Activated CD8-positive, alpha-beta memory T cell treated with anti-CD3 and anti-CD28 coated beads, Interleukin-2, amount 10 ng/mL, durations not matched to agents 7 days and 5 days (primary cell): ENCODE measurements around the gene FHAD1. TPM values are rescaled to one million over a fixed set of nuclear protein-coding genes. Genes with fewer than 3 reads are reported as not detected.
A peak's percentile ranks its signal among the peaks of the same experiment; 100 is the strongest.

Source experiments
- ATAC-seq: fragments of 150-1000 bp; cut with Tn5 transposase; one replicate; pipeline ENCODE4 v1.10.0; 2021; ENCODE audit warnings: moderate library complexity
- CTCF ChIA-PET: fragments of 350-600 bp; sonication (Branson Sonifier 250); formaldehyde crosslinking; loops from one replicate; lab custom pipeline; 2021; ENCODE audit warnings: antibody characterized with exemption; lab: Charles Lee
- DNase-seq: peaks from one replicate; pipeline ENCODE4 v3.0.0-alpha.2; 2020
- H3K27ac Mint-ChIP-seq: one replicate; pipeline ENCODE4 v1.8.0; 2021; ENCODE audit warnings: mild to moderate bottlenecking, mixed read lengths
- H3K27me3 Mint-ChIP-seq: one replicate; pipeline ENCODE4 v1.8.0; 2021; ENCODE audit warnings: mixed read lengths
- H3K36me3 Mint-ChIP-seq: one replicate; pipeline ENCODE4 v1.8.0; 2021; ENCODE audit warnings: mild to moderate bottlenecking, mixed read lengths
- H3K4me1 Mint-ChIP-seq: one replicate; pipeline ENCODE4 v1.8.0; 2021; ENCODE audit warnings: mixed read lengths
- H3K4me3 Mint-ChIP-seq: one replicate; pipeline ENCODE4 v1.8.0; 2021; ENCODE audit warnings: mild to moderate bottlenecking, moderate library complexity, mixed read lengths
- H3K9me3 Mint-ChIP-seq: one replicate; pipeline ENCODE4 v1.8.0; 2022; ENCODE audit warnings: low read depth, mixed read lengths
- total RNA-seq, 2 experiments: library from RNA; stranded (reverse); gene quantifications; one replicate each; pipeline ENCODE4 v1.2.3, GENCODE V29; 2021

FHAD1 gene
- total RNA-seq, 2 experiments from 2014 or later: not detected

DNA sequence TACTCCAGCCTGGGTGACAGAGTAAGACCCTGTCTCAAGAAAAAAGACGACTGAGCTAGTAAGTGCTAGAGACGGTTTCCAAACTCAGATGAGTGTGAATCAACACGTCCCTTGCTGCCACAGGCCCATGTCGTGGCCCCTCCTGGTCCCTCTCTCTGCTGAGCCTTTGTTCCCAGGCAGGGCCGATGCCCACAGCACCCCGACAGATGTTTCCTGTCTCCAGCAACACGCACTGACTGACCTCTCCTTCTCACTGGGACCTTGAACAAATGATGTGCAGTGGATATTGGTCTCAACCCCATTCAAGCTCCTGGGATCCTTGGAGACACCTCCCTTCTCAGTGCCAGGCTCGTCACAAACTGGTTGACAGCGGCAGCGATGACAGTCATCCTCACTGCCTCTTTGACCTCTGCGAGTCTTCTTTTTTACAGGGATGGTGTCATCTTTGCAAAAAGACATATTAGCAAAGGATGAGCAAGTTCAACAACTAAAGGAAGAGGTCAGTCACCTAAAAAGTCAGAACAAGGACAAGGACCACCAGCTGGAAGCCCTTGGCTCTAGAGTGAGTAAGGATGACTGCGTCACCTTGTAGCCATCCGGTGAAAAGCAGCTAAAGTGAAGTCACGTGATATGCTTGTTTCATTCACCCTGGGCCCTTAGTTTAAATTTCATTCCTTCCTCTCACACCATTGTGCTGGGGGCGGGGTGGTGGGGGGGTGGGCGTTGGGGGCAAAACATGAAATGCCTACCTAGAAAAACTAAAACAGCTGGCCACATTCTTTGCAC is 65.8 kb downstream of the FHAD1 start:
- ATAC-seq: no peak

DNA sequence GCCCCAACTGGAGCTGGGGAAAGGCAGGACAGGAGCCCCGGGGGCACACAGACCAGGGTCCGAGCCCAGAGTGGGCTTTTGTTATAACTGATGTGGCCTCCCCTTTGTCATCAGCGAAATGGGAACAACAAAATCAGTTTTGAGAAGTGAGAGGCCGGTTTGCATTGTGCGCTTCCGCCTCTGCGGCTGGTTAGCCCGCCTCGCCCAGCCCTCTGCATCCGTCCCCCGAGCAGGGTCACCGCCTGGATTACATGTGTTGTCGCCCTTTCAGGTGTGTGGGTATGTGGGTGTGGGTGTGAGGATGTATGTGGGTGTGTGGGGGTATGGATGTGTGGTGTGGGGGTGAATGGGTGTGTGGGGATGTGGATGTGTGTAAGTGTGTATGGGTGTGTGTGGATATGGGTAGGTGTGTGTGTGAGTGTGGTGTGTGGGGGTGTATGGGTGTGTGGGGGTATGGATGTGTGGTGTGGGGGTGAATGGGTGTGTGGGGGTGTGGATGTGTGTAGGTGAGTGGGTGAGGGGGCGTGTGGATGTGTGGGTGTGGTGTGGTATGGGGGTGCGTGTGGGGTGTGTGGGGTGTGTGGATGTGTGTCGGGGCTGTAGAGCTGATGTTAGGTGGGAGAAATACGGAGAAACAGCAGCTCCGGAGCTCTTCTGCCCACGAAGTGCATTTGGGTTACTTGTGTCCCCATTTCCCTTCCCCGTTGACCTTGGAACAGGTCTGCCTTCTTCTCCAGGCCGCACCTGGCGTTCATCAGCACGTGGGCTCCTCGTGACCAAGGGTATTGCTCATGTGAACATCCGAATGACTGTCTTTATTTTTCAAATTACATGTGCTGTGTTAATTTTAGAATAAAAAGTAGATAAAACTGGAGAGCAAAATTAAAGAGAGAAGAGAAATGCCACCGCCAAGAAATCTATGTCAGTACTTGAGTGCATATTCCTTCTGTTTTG is 67.6 kb downstream of the FHAD1 start:
- H3K27ac Mint-ChIP-seq: no peak overlapping the region
- H3K4me1 Mint-ChIP-seq: peaks cover 4% of the 10 kb centered on the region
- peaks cover 8% of the 10 kb centered on the region for H3K27me3 Mint-ChIP-seq
- no peaks in the 10 kb centered on the region for H3K36me3 Mint-ChIP-seq
- DNase-seq: no peak
- ATAC-seq: no peak
- no peak overlapping the region for H3K4me3 Mint-ChIP-seq
- no peaks in the 10 kb centered on the region for H3K9me3 Mint-ChIP-seq
- CTCF ChIA-PET: interaction anchor here (1.0 to 3.9 kb wide), 3 partner anchors 9 to 122 kb away, joined by 3 to 18 read pairs (median 5); no protein-coding TSS in a partner anchor

More for the DNA sequence above, 65.8 kb downstream of the FHAD1 start:
- Mint-ChIP-seq H3K4me1 (peaks cover 4% of the 10 kb centered on the region), H3K36me3 (no peaks in the 10 kb centered on the region), H3K27ac (no peak overlapping the region), H3K9me3 (no peaks in the 10 kb centered on the region), H3K4me3 (no peak overlapping the region), H3K27me3 (peaks cover 8% of the 10 kb centered on the region)
- CTCF ChIA-PET: interaction anchor here (1.0 to 3.9 kb wide), 3 partner anchors 11 to 184 kb away, joined by 4 to 18 read pairs (median 5); no protein-coding TSS in a partner anchor
- no peak for DNase-seq

DNA sequence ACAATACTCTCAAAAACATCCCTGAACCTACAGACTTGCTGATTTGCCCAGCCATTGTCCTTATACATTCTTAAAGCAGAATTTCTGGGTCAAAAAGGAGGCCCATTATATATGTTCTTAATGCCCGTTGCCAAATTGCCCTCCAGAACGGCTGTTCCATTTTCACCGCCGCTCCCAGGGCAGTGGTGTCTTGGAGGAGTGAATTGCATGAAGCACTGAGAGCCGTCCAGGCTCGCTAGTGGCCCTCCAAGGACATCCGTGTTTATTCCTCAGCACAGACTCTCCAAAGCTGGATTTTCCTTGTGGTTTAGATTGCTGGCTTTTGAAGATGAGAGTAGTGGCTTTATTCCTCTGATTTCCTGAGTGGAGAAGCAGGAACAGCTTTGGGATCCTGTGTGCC is 68.8 kb downstream of the FHAD1 start:
- CTCF ChIA-PET: interaction anchor here (1.4 to 1.9 kb wide), 2 partner anchors 106 to 121 kb away, joined by 3 to 5 read pairs; no protein-coding TSS in a partner anchor
- Mint-ChIP-seq H3K27ac (no peak overlapping the region), H3K4me1 (peaks cover 4% of the 10 kb centered on the region), H3K4me3 (no peak overlapping the region), H3K9me3 (peaks cover 2% of the 10 kb centered on the region), H3K27me3 (peaks cover 18% of the 10 kb centered on the region), H3K36me3 (no peaks in the 10 kb centered on the region)
- DNase-seq (no peak), ATAC-seq (no peak)

DNA sequence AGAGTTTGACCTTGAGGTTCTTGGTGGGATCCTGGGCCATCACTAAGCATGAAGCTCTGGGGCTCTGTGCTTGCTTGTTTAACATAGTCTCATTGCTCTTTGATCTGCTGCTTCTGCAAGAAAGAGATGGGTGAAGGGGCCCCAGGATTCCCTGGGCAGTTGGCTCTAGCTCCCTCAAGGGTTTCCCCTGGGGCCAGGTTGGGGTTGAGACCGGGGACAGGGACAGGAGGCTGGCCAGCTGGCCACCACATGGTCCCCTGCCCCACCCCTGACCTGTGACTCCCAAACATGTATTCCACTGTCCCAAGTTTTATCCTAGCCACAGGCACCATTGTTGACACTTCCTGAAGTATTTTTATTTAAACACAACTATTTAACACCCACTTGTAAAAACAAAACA is 69.5 kb downstream of the FHAD1 start:
- H3K36me3 Mint-ChIP-seq: no peaks in the 10 kb centered on the region
- H3K27ac Mint-ChIP-seq: no peak overlapping the region
- ATAC-seq: no peak
- peaks cover 4% of the 10 kb centered on the region for H3K4me1 Mint-ChIP-seq
- H3K4me3 Mint-ChIP-seq: no peak overlapping the region
- DNase-seq: no peak
- H3K27me3 Mint-ChIP-seq: peaks cover 19% of the 10 kb centered on the region
- peaks cover 2% of the 10 kb centered on the region for H3K9me3 Mint-ChIP-seq
- CTCF ChIA-PET: interaction anchor here (1.0 to 1.9 kb wide), 4 partner anchors 105 to 188 kb away, joined by 3 to 5 read pairs (median 3); no protein-coding TSS in a partner anchor

DNA sequence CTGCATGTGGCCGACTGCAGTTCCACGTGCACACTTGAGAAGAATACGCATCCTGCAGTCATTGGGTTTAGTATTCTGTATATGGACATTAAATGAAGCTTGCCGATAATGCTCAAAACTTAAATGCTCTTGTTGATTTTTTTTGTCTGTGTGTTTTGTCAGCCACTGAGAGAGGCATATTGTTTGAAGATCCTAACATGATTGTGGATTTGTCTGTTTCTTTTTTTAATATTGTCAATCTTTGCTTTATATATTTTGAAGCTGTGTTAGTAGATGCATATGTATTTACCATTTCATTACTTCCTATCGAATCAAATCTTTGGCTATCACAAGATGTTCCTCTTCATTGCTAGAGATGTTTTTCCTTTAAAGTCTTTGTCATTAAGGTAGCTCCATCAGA is 73.2 kb downstream of the FHAD1 start:
- DNase-seq (no peak), ATAC-seq (no peak)
- peaks cover 2% of the 10 kb centered on the region for H3K9me3 Mint-ChIP-seq
- H3K4me1 Mint-ChIP-seq: no peaks in the 10 kb centered on the region
- H3K4me3 Mint-ChIP-seq: no peak overlapping the region
- H3K27me3 Mint-ChIP-seq: peaks cover 17% of the 10 kb centered on the region
- H3K36me3 Mint-ChIP-seq: no peaks in the 10 kb centered on the region
- H3K27ac Mint-ChIP-seq: no peak overlapping the region
- CTCF ChIA-PET: interaction anchor here (1.1 to 3.7 kb wide), 5 partner anchors 11 to 111 kb away, joined by 3 to 19 read pairs (median 6); no protein-coding TSS in a partner anchor

DNA sequence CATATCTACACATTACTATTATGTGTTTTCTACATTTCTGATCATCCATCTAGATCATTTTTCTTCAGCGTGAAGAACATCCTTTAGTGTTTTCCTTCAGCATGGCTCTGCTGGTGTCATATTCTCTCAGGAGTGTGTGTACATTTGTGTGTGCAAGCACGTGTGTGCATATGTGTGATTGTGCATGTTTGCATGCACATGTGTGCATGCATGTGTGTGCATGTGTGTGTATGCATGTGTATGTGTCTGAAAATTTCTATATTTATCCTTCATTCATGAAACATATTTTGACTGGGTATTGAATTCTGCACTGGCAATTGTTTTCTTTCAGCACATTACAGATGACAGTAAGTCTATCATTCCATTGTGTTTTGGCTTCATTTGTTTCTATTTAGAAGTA is 74.6 kb downstream of the FHAD1 start:
- Mint-ChIP-seq H3K27ac (no peak overlapping the region), H3K27me3 (peaks cover 17% of the 10 kb centered on the region), H3K9me3 (peaks cover 2% of the 10 kb centered on the region), H3K4me3 (no peak overlapping the region), H3K4me1 (no peaks in the 10 kb centered on the region), H3K36me3 (no peaks in the 10 kb centered on the region)
- DNase-seq (no peak), ATAC-seq (no peak)
- CTCF ChIA-PET: interaction anchor here (4.5 kb wide), 1 partner anchor 112 kb away, joined by 153 read pairs; no protein-coding TSS in a partner anchor

DNA sequence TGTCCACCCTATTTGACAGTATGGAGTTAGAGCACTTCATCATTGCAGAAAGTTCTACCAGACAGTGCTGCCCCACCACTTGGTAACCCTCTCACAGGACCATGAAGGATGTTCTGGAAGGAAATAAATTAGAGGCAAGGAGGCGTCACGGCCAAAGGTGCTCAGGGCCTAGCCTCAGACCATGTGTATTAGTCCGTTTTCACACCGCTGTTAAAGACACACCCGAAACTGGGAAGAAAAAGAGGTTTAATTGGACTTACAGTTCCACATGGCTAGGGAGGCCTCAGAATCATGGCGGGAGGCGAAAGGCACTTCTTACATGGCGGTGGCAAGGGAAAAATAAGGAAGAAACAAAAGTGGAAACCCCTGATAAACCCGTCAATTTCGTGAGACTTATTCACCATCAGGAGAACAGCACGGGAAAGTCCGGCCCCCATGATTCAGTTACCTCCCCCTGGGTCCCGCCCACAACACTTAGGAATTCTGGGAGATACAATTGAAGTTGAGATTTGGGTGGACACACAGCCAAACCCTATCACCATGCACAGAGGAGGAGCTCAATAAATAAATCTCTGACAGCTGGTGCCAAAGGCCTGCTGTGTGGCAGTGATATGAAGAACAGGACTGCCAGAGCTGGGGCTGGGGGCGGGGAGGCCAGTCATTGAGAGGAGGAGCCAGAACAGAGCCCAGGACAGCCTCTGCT is 75.8 kb downstream of the FHAD1 start:
- DNase-seq: no peak
- H3K36me3 Mint-ChIP-seq: no peaks in the 10 kb centered on the region
- H3K4me3 Mint-ChIP-seq: no peak overlapping the region
- peaks cover 17% of the 10 kb centered on the region for H3K27me3 Mint-ChIP-seq
- H3K4me1 Mint-ChIP-seq: no peaks in the 10 kb centered on the region
- CTCF ChIA-PET: interaction anchor here (0.7 to 4.5 kb wide), 33 partner anchors 10 to 210 kb away, joined by 3 to 153 read pairs (median 5); no protein-coding TSS in a partner anchor
- no peak overlapping the region for H3K27ac Mint-ChIP-seq
- peaks cover 2% of the 10 kb centered on the region for H3K9me3 Mint-ChIP-seq
- ATAC-seq: no peak

DNA sequence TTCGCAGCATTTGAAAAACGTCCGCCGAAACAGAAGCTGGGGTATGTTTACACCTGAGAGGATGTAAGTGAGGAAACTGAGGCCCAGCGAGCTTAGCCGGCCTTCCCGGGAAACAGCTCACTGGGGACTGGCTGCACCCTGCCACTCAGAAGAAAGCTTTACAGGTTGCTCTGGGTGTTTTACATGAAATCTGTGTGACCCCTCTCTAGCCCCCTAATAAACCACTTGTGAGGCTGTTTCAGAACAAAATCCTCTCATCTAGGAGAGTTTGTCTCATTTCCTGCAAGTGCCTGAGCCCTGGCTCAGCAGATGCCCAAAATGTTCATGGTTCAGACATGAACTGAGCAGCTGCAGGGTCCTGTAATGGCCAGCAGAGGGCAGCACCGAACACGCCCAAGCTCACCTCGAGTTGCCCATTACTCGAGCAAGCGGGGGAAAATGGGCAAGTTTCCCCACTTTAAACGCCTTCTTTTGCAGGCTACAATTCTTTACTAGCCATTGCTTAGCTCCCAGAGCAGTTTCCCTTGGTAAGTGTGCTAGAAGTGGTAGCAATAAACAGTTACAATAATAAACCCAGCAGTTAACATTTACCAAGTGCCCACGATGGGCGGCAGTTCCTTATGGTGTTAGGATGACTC is 76.4 kb downstream of the FHAD1 start:
- peak; percentile 82 for DNase-seq
- CTCF ChIA-PET: interaction anchor here (0.7 to 4.5 kb wide), 37 partner anchors 9 to 211 kb away, joined by 3 to 153 read pairs (median 5); no protein-coding TSS in a partner anchor
- peaks cover 22% of the 10 kb centered on the region for H3K27me3 Mint-ChIP-seq
- H3K36me3 Mint-ChIP-seq: no peaks in the 10 kb centered on the region
- ATAC-seq: peak; percentile 91
- no peak overlapping the region for H3K27ac Mint-ChIP-seq
- peaks cover 2% of the 10 kb centered on the region for H3K9me3 Mint-ChIP-seq
- H3K4me3 Mint-ChIP-seq: no peak overlapping the region
- H3K4me1 Mint-ChIP-seq: no peaks in the 10 kb centered on the region

DNA sequence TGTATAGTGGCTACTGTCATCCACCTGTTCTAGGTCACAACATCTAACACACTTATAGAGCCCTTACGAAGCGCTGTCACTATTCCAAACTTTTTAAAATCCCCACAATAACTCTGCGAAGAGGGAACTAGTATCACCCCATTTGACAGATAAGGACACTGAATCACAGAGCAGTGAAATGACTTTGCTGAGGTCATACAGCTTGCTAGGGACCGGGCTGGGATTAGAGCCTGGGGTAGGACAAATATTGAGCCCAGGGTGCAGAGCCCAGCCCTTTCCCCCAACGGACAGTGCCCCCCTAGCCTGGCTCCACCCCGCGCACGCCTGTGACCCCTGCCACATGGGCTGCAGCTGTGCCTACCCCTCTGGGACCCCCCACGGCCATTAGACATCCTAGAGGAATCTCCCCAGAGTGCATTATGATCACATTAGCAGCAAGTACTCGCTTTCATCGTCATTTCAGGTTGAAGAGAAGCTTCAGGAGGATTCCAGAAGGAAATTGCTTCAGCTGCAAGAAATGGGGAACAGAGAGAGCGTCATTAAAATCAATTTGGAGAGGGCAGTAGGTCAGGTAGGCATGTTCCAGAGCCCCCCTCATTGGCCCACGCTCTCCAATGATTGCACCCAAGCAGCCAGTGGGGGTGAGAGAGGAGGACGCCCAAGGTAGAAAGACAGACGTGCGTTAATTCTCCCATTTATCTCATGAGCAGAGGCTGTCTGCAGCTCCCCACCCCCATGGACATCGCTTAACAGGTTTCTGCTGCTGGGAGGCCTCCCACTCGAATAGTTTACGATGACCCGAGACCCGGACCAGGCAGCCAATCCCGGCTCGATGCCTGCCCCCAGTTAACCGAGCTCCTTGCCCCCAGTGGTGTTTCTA is 77.2 kb downstream of the FHAD1 start:
- H3K9me3 Mint-ChIP-seq: peaks cover 2% of the 10 kb centered on the region
- H3K27me3 Mint-ChIP-seq: peaks cover 29% of the 10 kb centered on the region
- no peak overlapping the region for H3K27ac Mint-ChIP-seq
- DNase-seq (no peak), ATAC-seq (no peak)
- CTCF ChIA-PET: interaction anchor here (0.5 to 4.5 kb wide), 44 partner anchors 8 to 640 kb away, joined by 3 to 153 read pairs (median 4); no protein-coding TSS in a partner anchor
- H3K4me1 Mint-ChIP-seq: no peaks in the 10 kb centered on the region
- no peaks in the 10 kb centered on the region for H3K36me3 Mint-ChIP-seq
- no peak overlapping the region for H3K4me3 Mint-ChIP-seq

DNA sequence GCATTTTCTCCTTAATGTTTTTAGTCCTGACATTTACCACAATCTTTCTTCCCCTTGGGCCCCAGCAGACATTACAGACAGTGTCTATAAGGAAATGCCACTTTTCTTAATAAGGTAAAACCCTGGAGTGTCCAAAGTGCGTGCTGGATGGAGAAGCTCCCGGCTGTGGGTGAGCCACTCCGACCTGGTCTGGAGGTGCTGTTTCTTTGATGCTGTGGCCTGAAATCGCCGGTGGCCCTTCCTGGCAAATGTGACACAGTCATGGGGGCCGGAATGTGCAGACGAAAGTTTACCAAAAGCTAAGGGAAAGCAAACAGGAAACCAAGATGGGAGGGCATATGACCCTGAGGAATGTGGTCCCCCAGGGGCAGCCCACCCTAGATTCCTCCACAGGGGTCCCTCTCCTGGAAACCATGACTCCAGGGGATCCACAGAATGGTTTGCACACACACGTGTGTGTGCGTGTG is 77.9 kb downstream of the FHAD1 start:
- H3K27ac Mint-ChIP-seq: no peak overlapping the region
- CTCF ChIA-PET: interaction anchor here (0.5 to 4.5 kb wide), 17 partner anchors 10 to 640 kb away, joined by 3 to 153 read pairs (median 4); no protein-coding TSS in a partner anchor
- no peaks in the 10 kb centered on the region for H3K36me3 Mint-ChIP-seq
- no peak overlapping the region for H3K4me3 Mint-ChIP-seq
- peaks cover 2% of the 10 kb centered on the region for H3K9me3 Mint-ChIP-seq
- DNase-seq: no peak
- H3K4me1 Mint-ChIP-seq: no peaks in the 10 kb centered on the region
- peaks cover 32% of the 10 kb centered on the region for H3K27me3 Mint-ChIP-seq
- ATAC-seq: no peak

DNA sequence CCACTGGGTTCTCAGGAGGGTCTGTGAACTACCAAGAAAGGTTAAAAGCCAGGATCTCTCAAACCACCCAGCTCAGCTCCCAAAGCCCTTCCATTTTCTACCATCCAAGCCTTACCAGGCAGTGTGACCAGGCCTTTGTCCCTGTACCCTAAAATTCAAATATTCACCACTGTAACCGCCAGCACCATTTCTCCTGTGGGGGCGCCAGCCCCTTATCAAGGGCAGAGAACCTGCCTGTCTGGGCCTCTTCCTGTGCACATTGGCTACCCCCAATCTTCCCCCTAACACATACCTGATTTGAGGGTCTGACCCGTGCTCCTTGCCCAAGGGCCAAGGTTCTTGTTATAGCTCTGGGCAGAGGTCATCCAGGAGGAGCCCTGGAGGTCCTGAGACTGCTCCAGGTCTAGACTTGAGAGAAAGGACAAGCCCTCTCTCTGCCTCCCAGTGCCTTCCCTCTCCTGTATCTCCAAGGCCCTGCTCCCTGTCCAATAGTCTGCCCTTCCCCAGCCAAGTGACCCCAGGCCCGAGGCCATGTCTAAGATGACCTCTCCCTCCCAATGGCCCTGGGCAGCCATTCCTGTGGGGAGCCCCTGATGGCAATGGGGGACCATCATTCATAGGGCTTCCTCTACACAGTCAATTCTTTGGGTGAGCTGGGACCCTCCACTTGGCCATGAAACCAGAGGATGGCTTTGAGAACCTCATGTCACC is 78.5 kb downstream of the FHAD1 start:
- H3K36me3 Mint-ChIP-seq: no peaks in the 10 kb centered on the region
- no peak overlapping the region for H3K27ac Mint-ChIP-seq
- H3K4me1 Mint-ChIP-seq: no peaks in the 10 kb centered on the region
- ATAC-seq: no peak
- CTCF ChIA-PET: interaction anchor here (0.9 to 4.5 kb wide), 10 partner anchors 9 to 137 kb away, joined by 3 to 153 read pairs (median 4); no protein-coding TSS in a partner anchor
- H3K4me3 Mint-ChIP-seq: no peak overlapping the region
- peaks cover 28% of the 10 kb centered on the region for H3K27me3 Mint-ChIP-seq
- DNase-seq: no peak
- H3K9me3 Mint-ChIP-seq: no peaks in the 10 kb centered on the region
